HG02763 (cell line): ENCODE measurements around the gene SLC48A1.

Experiments used
- ATAC-seq: cut with Tn5 transposase; IDR thresholded peaks from one replicate; pipeline ENCODE4 v1.9.1; 2021; ENCODE audit warnings: mild to moderate bottlenecking, moderate library complexity; ENCODE audit not compliant: unreplicated experiment

Gene SLC48A1

DNA sequence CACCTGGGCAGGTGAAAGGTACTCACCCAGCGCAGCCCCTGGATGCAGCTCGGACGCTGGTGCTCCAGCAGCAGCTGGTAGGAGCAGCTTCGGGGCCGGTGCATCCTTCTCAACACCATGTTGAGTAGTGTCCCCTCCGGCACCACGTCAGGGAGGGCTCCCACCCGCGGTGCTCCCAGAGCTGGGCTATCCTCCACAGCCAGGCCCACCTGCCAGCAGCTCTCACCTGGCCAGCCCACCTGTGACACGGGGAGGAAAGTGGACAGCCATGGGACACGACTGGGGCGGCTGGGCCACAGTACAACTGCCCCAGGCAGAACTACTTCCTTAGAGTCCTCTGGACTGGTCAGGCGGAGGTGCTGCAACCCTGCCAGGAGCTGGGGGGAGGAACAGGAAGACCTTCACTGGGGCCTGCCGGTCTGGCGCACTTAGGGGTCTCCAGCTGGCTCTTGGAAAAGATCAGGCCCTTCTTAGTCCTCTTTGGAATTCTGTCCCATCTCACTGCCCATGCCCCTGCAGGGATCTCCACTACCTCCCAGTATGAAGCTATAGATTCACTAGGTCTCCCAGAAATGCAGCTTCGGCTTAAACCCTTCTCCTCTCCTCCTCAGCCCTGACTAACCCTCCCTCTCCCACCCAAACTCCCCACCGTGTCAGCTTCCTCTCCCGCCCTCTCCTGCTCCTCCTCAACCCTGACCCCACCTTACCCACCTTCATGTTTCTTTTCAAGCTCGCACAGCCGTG, 15.0 kb upstream of the SLC48A1 start:
- ATAC-seq: no peak

- no peak for ATAC-seq
Measured at GRCh38 chr12:47758584-47758833, 14.5 kb upstream of the SLC48A1 start.

DNA sequence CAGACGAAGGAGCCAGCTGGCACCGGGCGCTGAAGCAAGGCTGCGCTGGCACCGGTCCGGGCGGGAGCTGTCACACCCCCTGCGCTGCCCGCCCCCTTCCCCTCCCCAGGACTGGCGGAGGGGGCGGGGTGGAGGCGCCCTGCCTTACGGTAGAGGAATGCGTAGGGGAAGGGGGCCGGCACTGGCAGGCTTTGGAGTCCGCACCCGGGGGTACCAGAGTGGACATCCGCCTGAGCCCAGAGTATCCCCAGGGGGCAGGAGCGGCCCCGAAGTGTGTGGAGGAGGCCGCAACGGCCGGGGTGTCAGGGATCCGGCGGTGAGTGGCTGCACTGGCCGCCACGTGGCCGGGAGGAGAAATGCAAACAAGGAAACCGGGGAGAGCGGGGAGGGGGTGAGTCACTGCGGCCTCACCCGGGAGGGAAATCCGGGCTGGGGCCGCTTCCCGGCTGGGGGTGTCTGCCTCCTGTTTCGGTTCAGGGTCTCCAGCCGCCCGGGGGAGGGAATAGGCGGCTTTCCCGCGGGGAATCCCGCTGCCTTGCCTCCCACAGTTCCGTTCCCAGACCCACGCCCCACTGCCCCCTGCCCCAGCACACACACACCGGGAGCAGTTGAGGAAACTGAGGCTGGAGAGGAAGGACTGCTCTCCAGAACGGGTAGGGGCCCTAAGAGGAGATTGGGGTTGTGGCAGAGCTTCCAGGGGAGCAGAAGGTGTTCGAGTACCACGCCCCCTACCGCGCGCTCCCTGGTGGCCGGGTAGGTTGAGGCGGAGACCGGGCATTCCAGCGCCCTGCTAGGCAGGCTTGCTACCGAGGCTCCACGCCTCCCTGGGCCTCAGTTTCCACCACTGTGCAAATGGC, 14.0 kb upstream of the SLC48A1 start, which contains the start of gene RAPGEF3:
TSS of gene RAPGEF3 (minus strand) at position 47 of the 857 bp plus-strand sequence. CDS start 324 bp downstream, outside the sequence.
- ATAC-seq: no peak

GRCh38 chr12:47762850-47763465, 10.1 kb upstream of the SLC48A1 start:
- no peak for ATAC-seq

- ATAC-seq: no peak
Measured at GRCh38 chr12:47763481-47764346, 9.3 kb upstream of the SLC48A1 start.

DNA sequence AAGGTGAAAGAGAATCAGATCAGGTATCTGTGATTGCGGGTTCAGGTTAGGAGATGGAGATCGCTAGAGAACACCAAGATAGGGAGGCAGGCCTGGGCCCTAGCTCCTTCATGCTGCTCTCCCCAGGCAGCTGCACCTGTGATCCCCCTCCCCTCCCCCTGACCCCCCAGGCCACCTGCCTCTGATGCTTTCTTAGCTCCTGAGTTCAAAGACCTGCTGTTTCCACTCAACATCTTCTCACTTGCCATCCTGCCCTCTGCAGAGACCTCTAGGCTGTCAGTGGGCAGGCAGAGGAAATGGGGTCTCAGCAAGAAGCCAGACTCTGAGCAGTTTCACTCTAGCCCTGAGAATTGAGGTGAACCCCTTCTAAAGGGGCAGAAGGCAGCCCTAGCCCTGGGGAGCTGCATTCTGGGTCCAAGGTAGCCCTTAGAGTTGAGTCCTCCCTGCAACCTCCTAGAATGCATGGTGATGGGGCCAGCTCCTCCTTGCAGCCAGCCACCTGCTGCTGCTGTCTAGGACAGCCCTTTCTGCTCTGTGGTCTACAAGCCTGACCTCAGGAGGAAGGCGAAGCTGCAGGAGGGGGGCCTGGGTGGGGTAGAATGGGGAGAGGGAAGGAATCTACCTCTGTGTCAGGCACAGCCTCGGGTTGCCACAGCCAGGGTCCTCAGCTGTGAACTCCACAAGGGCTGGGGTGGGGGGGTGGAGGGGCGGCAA, 6.4 kb upstream of the SLC48A1 start:
- ATAC-seq: no peak

DNA sequence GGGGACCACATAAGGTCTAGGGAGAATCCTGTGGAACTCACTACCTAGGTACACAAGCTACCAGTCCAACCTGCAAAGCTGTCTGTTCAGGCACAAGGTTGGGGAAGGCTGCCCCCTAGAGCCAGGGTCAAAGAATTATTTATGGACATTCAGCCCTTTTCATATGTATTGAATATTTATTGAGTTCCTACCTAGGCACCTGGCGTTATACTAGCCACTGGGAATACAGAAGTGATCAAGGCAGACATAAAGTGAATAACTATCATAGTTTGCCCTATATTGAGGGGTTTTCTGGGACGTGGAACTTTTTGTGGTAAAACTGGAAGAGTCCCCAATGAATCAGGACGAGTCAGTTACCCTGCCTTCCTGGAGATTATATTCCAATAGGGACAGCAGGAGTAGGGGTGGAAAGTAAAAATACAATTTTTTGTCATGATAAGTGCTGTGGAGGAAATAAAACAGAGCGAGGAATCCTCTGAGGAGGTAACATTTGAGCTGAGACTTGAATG, 5.8 kb upstream of the SLC48A1 start:
- ATAC-seq: no peak

- ATAC-seq: no peak
Measured at GRCh38 chr12:47768323-47768811, 4.7 kb upstream of the SLC48A1 start.

DNA sequence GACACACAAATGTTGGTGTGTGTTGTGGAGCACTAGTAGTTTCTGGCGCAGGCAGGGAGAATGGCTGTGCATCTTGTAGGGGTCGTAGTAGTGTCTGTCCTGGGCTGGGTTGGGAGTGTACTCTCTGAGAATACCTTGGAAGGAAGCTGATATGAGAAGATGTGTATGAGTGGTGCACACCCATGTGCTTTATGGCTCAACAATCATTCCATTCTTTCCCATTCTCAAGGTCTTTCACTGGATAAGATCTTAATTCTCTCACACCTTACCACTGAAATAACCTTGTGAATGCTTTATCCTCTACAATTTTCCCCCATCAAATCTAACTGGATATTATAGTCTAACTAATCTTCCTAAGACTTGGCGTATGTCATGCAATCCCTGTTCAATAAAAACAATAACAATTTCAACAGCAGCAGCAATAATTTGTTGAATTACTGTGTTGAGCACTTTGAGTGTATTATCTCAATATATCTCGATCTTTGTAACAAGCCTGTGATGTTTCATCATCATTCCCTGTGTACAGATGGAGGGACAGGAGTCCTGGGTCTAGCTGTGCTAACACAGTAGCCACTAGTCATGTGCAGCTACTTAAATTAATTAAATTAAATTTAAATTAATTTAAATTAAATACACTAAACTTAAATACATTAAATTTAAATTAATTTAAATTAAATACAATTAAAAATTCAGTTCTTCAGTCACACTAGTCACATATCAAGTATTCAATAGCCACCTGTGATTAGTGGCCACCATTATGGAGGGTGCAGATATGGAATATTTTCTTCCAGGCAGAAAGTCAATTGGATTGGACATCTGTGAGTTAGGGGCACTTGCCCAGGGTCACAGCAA, 3.6 kb upstream of the SLC48A1 start:
- ATAC-seq: no peak

DNA sequence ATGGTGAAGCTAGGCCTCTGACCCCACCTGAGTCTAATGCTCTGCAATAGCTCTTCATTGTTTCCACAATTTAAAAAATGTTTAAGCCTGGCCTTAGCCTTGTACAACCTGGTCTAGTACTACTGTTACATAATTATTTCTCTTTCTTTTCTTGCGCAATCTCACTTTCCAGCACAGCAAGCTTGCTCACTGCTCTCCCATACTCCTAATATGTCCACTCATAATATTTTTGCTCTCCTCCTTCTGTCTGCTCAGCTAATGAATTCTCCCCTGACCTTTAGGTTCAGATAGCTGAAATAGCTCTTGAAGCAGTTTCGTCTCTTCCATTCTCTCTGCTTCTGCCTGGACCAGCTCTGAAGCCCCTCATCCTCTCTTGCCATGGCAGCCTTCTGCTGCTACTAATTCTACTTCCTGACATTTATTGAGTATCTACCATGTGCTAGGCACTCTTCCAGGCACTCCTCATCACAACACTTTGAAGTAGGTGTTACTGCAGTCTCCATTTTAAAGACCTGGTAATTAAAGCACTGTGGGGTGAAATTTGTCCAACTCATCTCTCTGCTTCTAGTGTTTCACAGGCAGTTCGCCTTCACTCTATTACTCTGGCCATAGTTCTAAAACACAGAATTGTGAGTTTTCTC, 2.8 kb upstream of the SLC48A1 start:
- ATAC-seq: no peak

DNA sequence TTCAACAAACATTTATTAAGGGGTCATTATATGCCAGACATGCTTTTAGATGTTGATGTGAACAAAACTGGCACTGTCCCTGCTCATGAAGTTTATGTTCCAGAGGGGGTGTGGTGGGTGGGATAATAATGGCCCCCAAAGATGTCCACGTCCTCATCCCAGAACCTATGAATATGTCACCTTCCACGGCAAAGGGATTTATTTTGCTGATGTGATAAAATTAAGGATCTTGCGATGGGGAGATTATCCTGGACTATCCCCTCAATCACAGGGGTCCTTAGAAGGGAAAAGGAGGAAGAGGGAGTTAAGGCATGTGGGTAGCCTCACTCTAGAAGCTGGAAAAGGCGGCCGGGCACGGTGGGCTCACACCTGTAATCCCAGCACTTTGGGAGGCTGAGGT, 1.7 kb upstream of the SLC48A1 start:
- no peak for ATAC-seq

DNA sequence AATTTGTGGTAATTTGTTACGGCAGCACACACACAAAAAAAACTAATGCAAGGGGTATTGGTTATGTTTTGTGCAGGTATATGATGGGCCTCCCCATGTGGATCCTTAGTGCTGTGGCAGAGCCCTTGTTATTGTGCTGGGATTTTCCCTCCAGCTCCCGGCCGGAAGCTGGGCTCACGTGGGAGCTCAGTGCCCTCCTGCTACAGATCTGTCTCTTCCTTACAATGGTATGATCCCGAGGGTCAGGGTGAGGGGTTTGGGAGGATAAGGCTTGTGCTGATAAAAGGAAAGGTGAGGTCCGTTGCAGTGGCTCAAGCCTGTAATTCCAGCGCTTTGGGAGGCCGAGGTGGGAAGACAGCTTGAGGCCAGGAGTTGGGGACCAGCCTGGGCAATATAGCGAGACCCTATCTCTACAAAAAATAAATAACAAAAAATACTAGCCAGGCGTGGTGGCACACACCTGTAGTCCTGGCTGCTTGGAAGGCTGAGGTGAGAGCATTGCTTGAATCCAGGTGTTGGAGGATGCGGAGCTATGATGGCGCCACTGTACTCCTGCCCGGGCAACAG, 861 bp upstream of the SLC48A1 start:
- ATAC-seq: no peak

DNA sequence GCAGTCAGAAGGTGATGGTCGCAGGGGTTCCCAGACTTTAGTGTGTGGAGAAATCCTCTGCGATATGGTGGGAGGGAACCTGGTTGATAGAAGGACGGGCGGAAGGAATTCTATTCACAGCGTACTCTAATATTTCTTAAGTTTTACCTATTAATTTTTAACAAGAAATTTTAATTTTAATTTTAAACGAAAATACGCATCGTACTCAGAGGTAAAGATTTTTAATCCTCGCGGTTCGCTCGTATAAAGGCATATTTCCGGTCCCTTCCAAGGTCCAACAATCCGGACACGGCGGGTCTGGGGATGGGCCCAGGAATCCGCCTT, 338 bp upstream of the SLC48A1 start:
- no peak for ATAC-seq

GRCh38 chr12:47773858-47774580, 981 bp downstream of the SLC48A1 start:
- ATAC-seq: no peak

DNA sequence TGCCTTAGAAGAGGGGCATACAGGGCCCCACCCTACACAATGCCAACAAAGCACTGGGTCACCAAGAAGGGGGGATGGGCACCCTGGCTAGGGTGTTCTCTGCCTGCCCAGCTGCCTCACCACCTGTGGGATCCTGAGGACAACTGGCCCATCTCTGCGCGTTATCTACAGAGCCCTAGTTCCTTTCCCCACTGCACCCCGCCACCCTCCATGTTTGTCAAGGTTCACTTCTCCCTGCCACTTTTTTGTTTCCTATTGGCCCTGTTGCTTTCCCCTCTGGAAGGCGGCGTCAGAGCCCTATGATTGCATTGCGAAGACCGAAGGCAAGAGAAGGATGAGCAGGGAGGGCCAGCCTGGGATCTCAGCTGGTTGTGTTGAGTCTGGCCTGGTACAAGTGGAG, 1.6 kb downstream of the SLC48A1 start:
- ATAC-seq: no peak

DNA sequence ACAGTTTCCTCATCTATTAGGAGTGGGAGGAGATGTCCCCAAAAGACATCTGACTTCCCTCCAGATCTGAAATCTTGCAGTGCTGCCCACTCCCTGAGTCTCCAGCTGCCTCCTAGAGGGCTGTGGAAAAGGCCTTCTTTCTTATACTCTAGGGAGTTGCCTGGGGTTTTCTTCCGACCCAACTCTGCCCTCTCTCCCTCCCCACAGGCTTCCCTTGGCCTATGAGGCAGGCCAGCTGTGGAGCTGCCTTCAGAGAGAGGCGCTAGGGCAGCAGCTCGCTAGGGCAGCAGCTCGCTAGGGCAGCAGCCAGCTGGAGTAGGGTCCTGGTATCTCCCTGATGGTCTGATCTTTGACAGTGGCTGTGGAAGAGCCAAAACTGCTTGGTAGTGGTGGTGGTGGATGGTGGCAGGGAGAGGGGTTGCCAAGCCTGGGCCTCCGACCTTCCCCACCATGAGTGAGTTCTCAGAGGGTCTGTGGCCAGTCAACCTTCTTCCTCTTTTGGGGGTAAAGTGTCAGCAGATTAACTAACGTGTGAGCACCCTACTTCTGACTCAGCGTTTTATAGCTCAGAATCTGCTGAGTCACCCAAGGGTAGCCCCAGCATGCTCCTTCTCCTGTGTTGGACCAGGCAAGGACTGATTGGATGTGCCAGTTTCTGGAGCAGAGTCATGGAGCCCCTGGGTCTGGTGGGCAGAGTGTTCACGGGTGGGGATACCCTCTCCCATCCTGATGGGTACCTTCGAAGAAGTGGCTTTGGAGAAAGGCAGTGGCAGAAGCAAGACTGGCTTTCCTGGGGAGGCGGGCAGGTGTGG, 2.3 kb downstream of the SLC48A1 start:
- ATAC-seq: no peak
